Fibroblast of skin of scalp (primary cell): ENCODE results near the gene UNC5B.

Experiments used
- DNase-seq: peaks from one replicate; pipeline ENCODE4 v3.0.0-alpha.2; 2013

UNC5B gene

GRCh38 chr10:71321386-71321785 is 109.0 kb downstream of the UNC5B start:
- no peak for DNase-seq

- DNase-seq = peak; percentile 16
These were observed 111.0 kb downstream of the UNC5B start for GRCh38 chr10:71323407-71323806.

GRCh38 chr10:71324743-71325142 is 112.4 kb downstream of the UNC5B start:
- DNase-seq = no peak

- no peak for DNase-seq
These were observed 112.9 kb downstream of the UNC5B start for GRCh38 chr10:71325267-71325666.

GRCh38 chr10:71326464-71326881 is 114.1 kb downstream of the UNC5B start:
- no peak for DNase-seq

GRCh38 chr10:71330789-71331404 is 118.5 kb downstream of the UNC5B start:
- DNase-seq = no peak

- no peak for DNase-seq
These were observed 119.4 kb downstream of the UNC5B start for GRCh38 chr10:71331736-71332135.

- DNase-seq = no peak
These were observed 120.1 kb downstream of the UNC5B start for GRCh38 chr10:71332466-71332865.

- no peak for DNase-seq
These were observed 120.9 kb downstream of the UNC5B start for GRCh38 chr10:71333129-71333887.

GRCh38 chr10:71334221-71334791 is 121.9 kb downstream of the UNC5B start:
- DNase-seq = no peak

GRCh38 chr10:71335173-71335708 is 122.9 kb downstream of the UNC5B start:
- DNase-seq = no peak

- no peak for DNase-seq
These were observed 124.3 kb downstream of the UNC5B start for GRCh38 chr10:71336632-71337031.

- no peak for DNase-seq
These were observed 124.9 kb downstream of the UNC5B start for GRCh38 chr10:71337219-71337701.

- DNase-seq = no peak
These were observed 126.5 kb downstream of the UNC5B start for GRCh38 chr10:71338728-71339495.

- DNase-seq = no peak
These were observed 127.6 kb downstream of the UNC5B start for GRCh38 chr10:71339796-71340589.

- no peak for DNase-seq
These were observed 130.4 kb downstream of the UNC5B start for GRCh38 chr10:71342573-71343391.

GRCh38 chr10:71343392-71343773 is 131.0 kb downstream of the UNC5B start:
- peak; percentile 6 for DNase-seq

- no peak for DNase-seq
These were observed 132.0 kb downstream of the UNC5B start for GRCh38 chr10:71344154-71344925.

GRCh38 chr10:71344993-71345480 is 132.7 kb downstream of the UNC5B start:
- DNase-seq = no peak

GRCh38 chr10:71345694-71346093 is 133.3 kb downstream of the UNC5B start:
- DNase-seq = no peak
